ENCODE measurements around the gene MYH6.
"Not testable (repeated sequence)": the region's sequence is repeated elsewhere in the genome, so short reads cannot be mapped to it uniquely, and the experiment has no call there.

Gene MYH6
- total RNA-seq = 0 reads per million in 2 donors

DNA sequence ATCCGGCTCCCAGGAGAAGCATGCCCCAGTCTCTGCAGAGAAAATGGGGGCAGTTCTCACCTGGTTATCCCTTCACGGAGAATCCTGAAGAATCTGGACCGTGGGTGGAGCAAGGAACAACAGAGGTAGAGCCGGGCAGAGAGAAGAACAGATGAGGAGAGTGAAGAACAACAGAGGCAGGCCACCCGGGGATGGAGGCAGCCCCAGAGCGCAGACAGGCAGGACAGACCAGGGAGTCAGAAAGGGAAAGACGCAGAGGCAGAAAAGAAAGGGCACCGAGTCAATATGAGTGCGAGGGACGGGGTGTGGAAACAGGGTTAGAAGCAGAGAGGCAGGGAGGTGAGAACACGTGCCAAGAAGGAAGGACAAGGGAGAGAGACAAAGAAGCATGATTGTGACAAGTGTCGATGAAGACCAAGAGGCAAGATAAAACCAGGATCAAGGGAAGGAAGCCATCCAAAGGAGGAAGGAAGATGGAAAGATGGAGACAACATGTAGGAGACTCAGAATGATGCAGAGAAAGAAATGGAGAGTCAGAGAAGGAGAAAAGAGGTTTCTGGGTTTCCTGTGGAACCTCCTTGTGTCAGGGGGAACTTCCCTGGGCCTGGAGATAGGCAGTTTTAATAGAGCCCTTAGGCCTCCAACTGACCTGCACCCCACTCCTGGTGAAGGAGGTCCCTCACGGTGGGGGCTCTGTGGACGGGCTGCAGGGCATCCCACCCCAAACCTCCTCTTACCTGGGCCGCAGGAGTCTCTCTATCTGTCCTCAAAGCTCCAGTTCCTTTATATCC is at the start of gene MYH6:
TSS of gene MYH6 (minus strand) at position 758 of the 791 bp plus-strand sequence. CDS start 1,050 bp downstream, outside the sequence.
- no peak for DNase-seq

DNA sequence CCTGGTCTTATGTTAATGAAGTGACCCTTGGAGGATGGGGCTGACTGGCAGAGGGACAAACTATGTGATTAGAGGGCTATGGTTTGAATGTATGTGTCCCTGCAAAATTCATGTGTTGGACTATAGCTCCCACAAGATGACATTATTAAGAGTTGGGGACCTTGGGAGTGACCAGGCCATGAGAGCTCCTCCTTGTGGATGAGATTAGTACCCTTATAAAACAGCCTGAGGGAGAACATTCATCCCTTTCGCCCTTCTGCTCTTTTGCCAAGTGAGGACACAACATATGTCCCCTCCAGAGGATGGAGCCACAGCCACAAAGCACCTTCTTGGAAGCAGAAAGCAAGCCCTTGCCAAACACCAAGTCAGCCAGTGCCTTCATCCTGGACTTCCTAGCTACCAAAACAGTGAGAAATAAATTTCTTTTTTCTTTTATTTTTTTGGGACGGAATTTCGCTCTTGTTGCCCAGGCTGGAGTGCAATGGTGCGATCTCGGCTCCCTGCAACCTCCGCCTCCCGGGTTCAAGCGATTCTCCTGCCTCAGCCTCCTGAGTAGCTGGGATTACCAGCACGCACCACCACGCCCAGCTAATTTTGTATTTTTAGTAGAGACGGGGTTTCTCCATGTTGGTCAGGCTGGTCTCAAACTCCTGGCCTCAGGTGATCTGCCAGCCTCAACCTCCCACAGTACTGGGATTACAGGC is 49.0 kb upstream of the MYH6 start:
- not testable (repeated sequence) for DNase-seq

DNA sequence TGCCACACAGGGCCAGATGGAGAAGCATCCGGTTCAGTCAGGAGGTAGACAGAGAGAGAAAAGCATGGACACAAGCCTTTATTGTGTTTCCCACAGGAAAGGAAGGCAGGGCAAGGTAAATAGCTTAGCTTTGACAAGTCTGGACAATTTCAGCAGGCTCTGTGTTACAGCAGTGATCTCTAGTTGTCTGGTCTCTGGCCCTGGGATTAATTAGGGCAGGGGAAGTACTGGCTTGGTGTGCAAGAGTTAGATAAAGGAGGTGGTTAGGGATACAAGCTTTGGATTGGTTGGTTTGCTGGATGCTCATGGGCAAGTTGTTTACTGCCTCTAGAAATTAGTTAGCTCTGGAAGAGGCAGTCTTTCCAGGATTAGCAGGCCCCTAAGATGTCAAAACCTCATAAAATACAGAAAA is 46.4 kb upstream of the MYH6 start:
- DNase-seq = no peak

DNA sequence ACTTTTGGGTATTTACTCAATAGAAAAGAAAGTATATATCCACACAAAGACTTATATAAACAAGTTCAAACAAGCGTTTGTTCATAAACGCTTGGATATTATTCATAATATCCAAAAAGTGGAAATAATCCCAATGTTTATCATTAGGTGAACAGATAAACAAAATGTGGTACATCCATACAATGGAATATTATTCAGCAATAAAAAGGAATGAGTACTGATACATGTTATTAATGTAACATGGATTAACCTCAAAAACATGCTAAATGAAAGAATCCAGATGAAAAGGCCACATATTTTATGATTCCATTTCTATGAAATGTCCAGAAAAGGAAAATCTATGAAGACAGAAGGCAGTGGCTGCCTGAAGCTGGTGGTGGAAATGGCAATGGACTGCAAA is 44.2 kb upstream of the MYH6 start:
- DNase-seq = no peak

DNA sequence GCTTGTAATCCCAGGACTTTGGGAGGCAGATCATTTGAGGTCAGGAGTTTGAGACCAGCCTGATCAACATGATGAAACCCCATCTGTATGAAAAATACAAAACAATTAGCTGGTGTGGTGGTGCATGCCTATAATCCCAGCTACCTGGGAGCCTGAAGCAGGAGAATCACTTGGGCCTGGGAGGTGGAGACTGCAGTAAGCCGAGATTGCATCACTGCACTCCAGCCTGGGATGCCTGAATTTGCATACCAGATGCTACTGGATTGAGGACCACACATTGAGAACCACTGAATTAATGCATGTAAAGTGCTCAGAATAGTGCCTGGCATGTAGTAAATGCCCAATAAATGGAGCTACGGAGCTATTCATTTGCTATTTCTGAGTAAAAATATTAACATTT is 42.3 kb upstream of the MYH6 start:
- no peak for DNase-seq

DNA sequence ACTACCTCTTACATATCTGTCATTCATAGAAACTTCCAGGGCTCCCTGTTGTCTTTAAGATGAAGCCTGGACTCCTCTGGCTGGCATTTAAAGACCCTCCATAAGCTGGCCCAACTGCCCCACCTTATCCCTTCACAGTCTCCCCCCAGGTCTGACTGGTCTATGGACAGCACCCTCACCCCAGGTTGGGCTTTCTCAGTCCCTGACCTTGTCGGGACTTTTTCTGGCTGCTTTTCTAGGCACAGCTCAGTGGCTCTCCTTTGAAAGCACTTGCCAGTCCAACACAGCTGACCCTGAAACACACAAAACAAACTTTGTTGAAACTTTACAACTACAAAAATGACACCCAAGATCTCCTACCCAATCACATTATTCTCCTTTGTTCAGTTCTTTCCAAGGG is 41.2 kb upstream of the MYH6 start:
- no peak for DNase-seq

DNA sequence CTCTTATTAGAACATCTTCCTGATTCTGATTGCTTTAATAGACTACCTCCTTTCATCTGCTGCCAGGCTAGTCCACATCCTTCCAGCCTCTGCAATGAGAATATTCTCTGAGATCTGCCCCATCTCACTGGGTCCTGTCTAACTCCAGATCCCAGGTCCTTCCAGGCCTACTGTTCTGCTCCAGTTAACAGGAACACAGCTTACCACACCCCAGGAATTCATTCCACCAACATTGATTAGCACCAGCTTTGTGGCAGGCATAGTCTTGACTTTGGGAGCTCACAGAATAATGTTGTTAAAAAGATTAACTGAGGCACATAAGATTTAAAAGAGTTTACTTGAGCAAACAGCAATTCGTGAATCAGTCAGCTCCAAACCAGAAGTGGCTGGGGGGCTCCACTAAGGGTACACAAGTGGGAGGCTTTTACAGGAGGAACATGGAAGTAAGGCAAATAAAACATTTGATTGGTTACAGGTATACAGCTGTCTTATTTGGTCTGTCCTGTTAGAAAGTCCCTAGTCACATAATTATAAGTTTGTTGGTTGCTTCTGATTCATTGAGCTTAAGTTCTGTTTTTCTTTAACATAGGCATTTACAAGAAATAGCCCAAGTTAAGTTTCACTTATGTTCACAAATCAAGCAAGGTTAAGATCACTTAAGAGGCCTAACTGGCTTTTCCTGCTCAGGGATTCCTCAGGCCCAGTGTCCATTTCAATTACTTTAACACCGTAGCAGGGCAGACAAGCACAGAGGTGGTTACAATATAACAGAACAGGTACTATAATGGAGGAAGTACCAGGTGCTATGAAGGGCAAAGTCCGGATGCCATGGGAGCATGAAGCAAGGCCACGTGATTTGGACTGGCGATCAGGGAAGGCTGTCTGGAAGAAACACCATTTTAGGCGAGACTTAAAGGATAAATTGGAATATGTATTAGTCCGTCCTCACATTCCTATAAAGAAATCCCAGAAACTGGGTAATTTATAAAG is 39.6 kb upstream of the MYH6 start:
- no peak for DNase-seq

DNA sequence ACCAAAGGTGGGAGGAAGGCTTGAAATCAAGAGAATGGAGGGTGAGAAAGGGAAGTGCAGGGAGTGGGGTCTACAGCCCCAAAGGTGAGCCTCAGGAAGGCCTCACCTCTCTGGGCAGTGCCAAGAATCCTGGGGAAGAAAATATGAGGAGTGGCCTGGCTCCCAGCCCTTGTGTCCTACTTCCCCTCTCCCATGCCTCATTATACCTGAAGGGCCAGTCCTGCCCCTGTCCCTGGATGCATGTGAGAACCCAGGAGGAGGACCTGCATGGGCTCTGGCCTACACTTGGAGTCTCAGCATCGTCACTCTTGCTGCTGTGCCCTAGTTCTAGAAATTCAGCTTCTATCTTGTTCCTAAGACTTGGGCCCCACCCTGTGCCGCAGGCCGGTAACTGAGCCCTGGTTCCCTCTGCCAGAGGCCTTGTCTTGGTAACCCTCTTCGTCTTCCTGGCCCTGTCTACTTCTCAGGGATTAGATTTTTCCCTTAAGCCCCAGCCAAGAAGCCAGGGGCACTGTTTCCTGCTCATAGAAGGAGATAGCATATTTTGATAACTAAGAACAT is 38.3 kb upstream of the MYH6 start:
- no peak for DNase-seq

DNA sequence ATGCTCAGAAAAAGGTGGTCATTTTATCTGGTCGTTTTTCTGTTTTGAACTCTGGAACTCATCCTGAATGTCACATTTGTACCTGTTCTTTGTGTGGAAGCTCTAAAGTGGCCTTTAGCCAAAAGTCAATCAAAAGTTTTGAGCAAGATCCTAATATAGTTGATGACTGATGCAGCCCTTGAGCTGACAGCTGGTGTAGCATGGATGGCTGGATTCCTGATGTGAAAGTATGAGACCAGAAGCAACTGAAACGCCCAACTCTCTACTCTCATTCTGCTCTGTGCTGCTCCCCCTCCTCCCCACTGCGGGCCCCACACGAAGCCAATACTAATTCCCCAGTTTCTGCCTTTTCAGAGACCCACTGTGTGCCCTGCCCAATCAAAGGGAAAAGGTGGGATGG is 37.7 kb upstream of the MYH6 start:
- DNase-seq = no peak

DNA sequence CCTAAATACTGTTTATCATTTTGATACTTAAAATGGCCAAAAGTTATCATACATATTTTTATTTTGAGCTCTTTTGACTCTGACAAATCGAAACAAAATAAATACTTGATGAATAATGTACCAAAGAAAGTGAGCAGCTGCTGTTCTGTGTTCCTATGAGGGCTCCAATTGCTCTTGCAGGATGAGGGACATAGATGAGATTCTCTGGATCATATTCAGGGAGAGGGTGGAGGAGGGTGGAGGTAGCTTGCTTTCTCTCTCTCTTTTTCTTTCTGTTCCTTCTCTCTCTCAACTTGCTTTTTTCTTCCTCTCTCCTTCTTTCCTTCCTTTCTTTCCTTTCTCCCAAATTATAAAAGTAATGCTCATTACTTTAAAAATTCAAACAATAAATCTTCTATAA is 36.2 kb upstream of the MYH6 start:
- no peak for DNase-seq

DNA sequence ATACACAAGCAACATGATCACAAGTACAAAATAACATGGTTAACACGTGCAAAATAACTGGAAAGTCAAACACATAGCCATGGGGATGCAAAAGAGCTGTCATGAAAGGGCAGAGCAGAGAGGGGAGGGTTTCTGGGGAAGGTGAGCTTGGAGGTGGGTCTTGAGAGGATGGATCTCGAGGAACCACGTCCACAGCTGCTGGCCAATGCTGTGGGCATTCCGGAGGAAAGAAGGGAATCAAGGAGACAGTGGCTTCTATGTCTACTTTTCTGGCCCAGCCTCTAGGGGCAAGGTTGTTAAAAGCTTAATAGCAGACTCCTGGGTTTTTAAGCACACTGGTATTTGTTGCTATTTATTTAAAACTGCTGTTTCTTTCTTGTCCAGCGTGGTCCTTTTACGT is 35.8 kb upstream of the MYH6 start:
- no peak for DNase-seq

DNA sequence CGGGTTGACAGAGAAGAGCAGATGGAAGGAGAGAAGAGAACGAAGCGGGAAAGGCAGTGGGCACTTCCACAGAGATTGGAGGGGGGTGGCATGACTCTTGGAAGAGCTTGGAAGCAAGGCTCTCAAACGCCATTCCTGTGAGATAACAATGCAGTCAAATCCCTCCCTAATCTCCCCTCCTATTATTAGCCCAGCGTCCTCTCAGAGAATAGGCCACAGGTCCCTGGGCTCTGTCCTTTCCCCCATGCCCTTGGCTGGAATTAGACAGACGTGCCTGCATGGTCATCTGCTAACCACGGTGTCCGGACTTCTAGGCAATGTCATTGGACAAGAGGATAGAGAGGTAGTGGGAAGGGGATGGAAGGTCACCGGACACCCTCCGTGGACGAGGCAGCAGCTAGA is 35.3 kb upstream of the MYH6 start:
- no peak for DNase-seq

DNA sequence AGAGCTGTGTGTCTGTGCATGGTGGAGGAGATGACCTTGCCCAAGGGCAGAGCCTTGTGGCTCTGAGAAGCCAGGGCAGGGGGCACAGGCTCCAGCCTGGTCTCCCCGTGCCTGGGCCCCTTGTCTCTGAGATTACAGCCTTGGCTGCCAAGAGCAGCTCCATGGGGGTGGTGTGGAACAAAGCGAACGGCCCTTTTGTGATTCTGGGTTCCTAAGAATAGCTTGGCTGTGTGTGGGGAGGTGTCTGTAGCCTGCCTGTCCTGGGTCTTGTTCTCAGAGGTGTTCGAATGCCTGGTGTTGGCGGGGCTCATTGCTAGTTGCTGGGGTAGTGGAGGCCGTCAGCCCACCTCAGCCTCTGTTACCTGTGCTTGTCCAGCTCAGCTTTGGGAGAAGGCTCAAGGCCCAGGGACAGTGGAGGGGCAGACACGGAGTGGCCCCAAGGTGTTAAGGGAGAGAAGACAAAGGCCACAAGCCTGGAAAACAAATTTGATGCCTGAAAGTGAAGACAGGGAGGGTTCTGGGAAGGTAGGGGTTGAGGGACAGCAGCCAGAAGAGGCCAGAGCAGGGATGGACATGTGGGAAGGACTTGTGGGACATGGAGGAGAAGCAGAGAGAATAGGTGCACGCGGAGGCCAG is 34.8 kb upstream of the MYH6 start:
- no peak for DNase-seq

DNA sequence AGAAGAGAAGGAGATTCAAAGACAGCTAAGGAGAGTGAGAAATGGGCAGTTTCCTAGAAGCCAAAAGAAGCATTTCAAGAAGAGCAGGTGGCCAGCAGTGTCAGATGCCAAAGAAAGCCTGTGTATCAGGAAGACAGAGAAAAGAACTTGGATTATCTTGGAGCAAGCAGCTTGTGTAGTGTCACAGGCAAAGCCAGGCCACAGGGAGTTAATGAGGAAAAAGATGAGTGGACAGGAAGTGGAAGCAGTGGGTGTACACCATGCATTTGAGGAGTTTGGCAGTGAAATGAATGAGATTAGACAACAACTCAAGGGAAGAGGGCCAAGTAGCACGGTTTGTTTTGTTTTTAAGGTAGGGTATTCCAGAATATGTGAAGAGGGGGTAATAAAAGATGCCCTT is 33.0 kb upstream of the MYH6 start:
- DNase-seq = no peak

DNA sequence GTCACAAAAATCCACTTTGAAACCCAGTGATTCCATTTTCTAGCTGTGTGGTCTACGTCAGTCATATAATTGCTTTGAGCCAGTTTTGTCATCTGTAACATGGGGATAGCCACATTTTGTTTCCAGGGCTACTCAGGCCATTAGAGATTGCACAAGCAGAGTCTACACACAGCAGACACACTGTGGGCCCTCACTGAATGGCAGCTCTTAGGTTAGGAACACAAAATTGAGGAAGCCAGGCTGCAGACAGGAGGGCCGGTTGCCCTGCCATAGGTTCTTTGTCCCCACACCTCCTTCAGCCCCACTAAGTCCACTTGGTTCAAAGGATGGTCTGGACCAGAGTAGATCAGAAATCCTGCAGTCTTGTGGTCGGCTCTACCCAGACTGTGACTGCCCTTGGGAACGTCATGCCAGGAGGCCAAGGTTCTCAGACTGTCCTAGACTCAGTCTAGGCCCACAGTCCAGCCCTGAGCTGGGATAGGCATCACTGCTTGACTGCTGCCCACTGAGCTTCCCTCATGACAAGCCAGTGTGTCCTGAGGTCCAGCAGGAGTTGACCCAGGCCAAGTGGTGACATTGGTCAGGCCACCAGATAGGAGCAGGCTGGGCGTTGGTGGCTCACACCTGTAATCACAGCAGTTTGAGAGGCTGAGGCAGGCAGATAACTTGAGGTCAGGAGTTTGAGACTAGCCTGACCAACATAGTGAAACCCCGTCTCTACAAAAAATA is 31.2 kb upstream of the MYH6 start:
- DNase-seq = no peak

DNA sequence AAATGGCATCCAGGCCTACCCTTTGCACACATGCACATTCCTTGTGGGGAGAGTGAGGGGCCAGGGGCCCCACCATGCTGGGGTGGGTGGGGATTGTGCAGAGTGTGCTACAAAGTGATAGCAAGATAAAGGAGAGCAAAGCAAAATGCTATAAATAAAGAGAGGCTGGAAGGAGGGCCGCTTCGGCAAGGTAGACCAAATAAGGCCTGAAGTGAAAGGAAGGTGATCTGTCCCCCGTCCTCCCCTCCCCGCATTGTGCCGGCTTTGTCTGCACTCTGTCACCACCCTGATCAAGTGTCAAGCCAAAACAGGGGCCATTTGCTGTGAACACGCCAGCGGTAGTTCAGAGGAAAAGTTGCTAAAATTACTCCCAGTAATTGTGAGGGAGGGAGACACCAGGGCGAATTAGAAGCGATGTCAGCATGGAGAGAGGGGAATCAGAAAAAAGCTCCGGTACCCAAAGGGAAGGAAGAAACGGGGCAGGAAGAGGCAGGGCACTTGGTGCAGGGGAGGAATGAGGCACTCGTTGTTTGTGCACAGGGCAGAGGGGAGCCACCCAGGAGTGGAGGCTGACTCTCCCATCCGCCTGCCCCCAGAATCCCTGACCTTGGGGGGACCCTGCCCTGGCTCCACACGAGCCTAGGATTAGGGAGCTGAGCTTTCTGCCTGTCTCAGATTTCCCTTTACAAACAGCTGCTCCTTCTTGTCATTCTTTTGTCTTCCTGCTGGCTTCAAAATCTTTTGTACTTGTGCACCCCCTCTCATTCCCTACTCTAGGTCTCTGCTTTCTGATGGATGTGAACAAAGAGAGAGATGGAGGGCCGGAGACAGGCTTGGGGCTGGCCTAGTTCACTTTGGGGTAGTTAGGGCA is 30.3 kb upstream of the MYH6 start:
- no peak for DNase-seq

DNA sequence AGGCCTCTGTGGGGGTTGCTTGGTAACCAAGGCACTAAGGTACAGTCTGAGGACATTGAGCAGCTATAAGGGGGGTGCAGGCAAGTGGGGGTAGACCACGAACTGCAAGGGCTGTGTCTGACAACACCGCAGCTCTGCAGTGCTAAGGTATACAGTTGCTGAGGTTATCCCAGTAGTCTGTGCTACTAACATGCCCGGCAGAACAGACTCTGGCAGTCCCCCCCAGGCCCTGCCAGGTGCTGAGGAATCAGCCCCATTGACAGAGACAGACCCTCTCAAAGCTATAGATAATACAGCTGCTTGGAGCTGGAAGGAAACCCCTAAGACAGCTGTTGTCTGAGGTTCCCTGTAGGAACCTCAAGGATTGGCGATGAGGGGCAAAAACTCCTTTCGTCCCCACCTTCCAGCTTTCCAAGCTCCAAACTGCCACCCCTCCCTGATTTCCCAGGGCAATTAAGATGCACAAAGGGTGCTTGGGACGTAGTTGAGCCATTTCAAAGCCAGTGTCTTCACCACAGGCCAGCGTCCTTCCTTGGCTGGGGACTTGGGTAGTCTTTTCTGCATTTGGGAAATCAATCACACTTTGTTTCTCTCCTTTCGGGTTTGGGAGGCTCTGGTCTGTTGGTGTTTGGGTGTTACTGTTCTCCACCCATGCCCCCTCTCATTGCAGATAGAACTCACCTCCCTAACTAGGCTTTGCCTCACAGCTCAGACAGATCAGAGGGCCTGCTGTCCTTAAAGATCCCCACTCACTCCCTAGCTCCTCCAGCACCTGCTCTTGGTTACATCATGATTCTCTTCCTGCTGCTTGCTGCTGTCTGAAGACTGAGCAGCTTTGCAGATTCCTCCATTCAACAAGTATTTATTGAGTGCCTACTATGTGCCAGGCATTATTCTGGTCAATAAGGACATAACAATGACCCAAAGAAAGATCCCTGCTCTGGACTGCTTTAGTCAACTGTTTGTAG is 29.3 kb upstream of the MYH6 start:
- DNase-seq = no peak

DNA sequence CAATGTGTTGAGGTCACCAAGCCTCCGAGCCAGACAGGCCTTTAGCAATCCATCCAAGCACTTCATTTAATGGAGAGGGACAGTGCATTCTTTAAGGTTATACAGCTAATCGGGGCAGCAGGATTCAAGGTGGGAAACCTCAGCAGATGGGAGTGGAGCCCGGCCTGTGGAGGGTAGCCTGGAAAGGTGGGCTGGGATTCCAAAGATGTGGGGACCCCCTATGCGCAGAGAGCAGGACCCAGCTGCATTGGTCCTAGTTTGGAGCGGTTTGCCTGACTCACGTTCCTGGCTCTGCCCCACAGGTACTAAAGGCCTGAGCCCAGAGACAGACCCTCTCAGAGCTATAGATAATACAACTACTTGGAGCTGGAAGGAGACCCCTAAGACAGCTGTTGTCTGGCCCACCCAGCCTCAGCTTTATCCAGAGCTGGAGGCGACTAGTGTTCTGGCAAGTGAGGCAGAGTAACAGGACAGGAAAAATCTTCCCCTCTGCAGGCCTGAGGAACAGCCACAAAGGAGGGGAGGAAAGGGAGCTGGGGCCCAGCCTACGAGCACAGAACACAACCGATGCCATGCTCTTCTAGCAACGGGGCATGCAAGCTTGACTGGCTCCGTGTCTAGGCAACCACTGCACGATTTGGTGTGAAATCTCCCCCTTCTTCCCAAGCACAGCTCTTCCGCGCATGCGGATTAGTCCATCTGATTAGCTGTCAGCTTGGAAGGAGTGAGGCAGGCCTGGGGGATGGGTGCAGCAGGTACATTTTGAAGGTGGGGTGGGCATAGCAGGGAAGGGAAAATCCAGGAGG is 28.5 kb upstream of the MYH6 start:
- DNase-seq = no peak

Measured in T-helper 2 cell (primary cell).